Measurements from ENCODE around the gene TRAF4. TPM values are rescaled to one million over a fixed set of nuclear protein-coding genes. Genes with fewer than 3 reads are reported as not detected.

The TRAF4 gene
- total RNA-seq, 1 experiment from 2014 or later, result 127 TPM

- no TSS peak for BruUV-seq (replicated peaks)
- Histone ChIP-seq H3K9ac (ENCODE audit: low read length) (no peak overlapping the region), H2AFZ (ENCODE audit: low read depth, low read length, poor library complexity, severe bottlenecking) (no peak overlapping the region), H3K4me1 (ENCODE audit: control insufficient read depth in 1 of 2, insufficient read depth in 2 of 2, low read length in 2 of 2) (no peaks in the 10 kb centered on the region), H3K79me2 (ENCODE audit: insufficient read depth, low read length) (peaks cover 69% of the 10 kb centered on the region), H3K27me3 (ENCODE audit: insufficient read depth, low read length) (no peaks in the 10 kb centered on the region), H3K4me2 (ENCODE audit: low read length) (no peak overlapping the region), H3K36me3 (ENCODE audit: control insufficient read depth in 1 of 2, insufficient read depth in 2 of 2, low read length in 2 of 2) (no peaks in the 10 kb centered on the region), H3K4me3 (replicated peaks in 1 of 2; ENCODE audit: low read depth in 1 of 2, low read length in 2 of 2) (no peak overlapping the region), H4K20me1 (ENCODE audit: insufficient read depth) (0 out of 2 replicates have a peak, but pooled peaks cover 3% of the 10 kb centered on the region), H3K27ac (ENCODE audit: low read depth, low read length) (no peak overlapping the region), H3K9me2 (ENCODE audit: insufficient read depth) (no peaks in the 10 kb centered on the region), H3K9me3 (ENCODE audit: control insufficient read depth in 1 of 2, insufficient read depth in 1 of 2, low read depth in 1 of 2, low read length in 2 of 2) (no peaks in the 10 kb centered on the region)
- DNase-seq (ENCODE audit: low read depth, low spot score), result no peak
- CTCF ChIA-PET, result no interaction called here
- TF ChIP-seq CTCF (IDR thresholded peaks at IDR 0.05 in 2 of 3, conservative IDR thresholded peaks at IDR 0.05 in 1 of 3; ENCODE audit: borderline replicate concordance in 1 of 3, insufficient read depth in 1 of 3, low read depth in 2 of 3, low read length in 2 of 3), result no peak
- no peak for TF ChIP-seq JUND (IDR thresholded peaks at IDR 0.05)
- TF ChIP-seq CEBPB (IDR thresholded peaks at IDR 0.05; ENCODE audit: low read depth), result no peak
- no peak for TF ChIP-seq REST (IDR thresholded peaks at IDR 0.05; ENCODE audit: low read depth)
- TF ChIP-seq YY1 (IDR thresholded peaks at IDR 0.05; ENCODE audit: extremely low read depth, insufficient replicate concordance, low read depth, low read length), result no peak
- no peak for TF ChIP-seq ELF1 (IDR thresholded peaks at IDR 0.05; ENCODE audit: borderline replicate concordance, low read depth)
- TF ChIP-seq ZFX (IDR thresholded peaks at IDR 0.05), result no peak
- no peak for TF ChIP-seq EGR1 (IDR thresholded peaks at IDR 0.05; ENCODE audit: low read depth)
- TF ChIP-seq SIN3A (IDR thresholded peaks at IDR 0.05; ENCODE audit: low read depth), result no peak
- no peak for TF ChIP-seq ZBTB33 (IDR thresholded peaks at IDR 0.05; ENCODE audit: extremely low read depth, insufficient replicate concordance, low read length)
- POLR2A ChIA-PET, result no interaction called here
- RAD21 ChIA-PET (ENCODE audit: low non-redundant PET in 1 of 2, low total read pairs in 2 of 2, uncharacterized antibody in 2 of 2, unreplicated experiment in 2 of 2), result no interaction called here
- intact Hi-C loops (cut with micrococcal nuclease), result no loop called here
- ATAC-seq, result no peak
Observed at GRCh38 chr17:28796062-28796461, 52.3 kb downstream of the TRAF4 start.

Other genes with a start within 250 kb of the TRAF4 start
- not detected for gene FOXN1, start 237.7 kb upstream of the TRAF4 start, total RNA-seq (2021; ENCODE audit: unreplicated experiment)
- gene UNC119, start 191.4 kb upstream of the TRAF4 start, total RNA-seq (2021; ENCODE audit: unreplicated experiment), result 43.2 TPM
- gene PIGS, start 172.5 kb upstream of the TRAF4 start, total RNA-seq (2021; ENCODE audit: unreplicated experiment), result 45.8 TPM
- 82.8 TPM for gene ALDOC, start 167.1 kb upstream of the TRAF4 start, total RNA-seq (2021; ENCODE audit: unreplicated experiment)
- 94.9 TPM for gene SPAG5, start 145.0 kb upstream of the TRAF4 start, total RNA-seq (2021; ENCODE audit: unreplicated experiment)
- gene RSKR, start 129.8 kb upstream of the TRAF4 start, total RNA-seq (2021; ENCODE audit: unreplicated experiment), result 18.9 TPM
- 140 TPM for gene BLTP2, start 98.9 kb upstream of the TRAF4 start, total RNA-seq (2021; ENCODE audit: unreplicated experiment)
- 41.3 TPM for gene SDF2, start 82.1 kb upstream of the TRAF4 start, total RNA-seq (2021; ENCODE audit: unreplicated experiment)
- 62.1 TPM for gene SUPT6H, start 81.8 kb upstream of the TRAF4 start, total RNA-seq (2021; ENCODE audit: unreplicated experiment)
- gene PROCA1, start 32.1 kb upstream of the TRAF4 start, total RNA-seq (2021; ENCODE audit: unreplicated experiment), result 0.96 TPM
- 0.59 TPM for gene RAB34, start 26.1 kb upstream of the TRAF4 start, total RNA-seq (2021; ENCODE audit: unreplicated experiment)
- 2,087 TPM for gene RPL23A, start 24.0 kb upstream of the TRAF4 start, total RNA-seq (2021; ENCODE audit: unreplicated experiment)
- gene TLCD1, start 17.8 kb upstream of the TRAF4 start, total RNA-seq (2021; ENCODE audit: unreplicated experiment), result 28.3 TPM
- gene NEK8, start 15.2 kb upstream of the TRAF4 start, total RNA-seq (2021; ENCODE audit: unreplicated experiment), result 7.0 TPM
- gene FAM222B, start 98.8 kb downstream of the TRAF4 start, total RNA-seq (2021; ENCODE audit: unreplicated experiment), result 22.7 TPM
- 52.0 TPM for gene ERAL1, start 111.0 kb downstream of the TRAF4 start, total RNA-seq (2021; ENCODE audit: unreplicated experiment)
- 98.1 TPM for gene FLOT2, start 153.7 kb downstream of the TRAF4 start, total RNA-seq (2021; ENCODE audit: unreplicated experiment)
- gene DHRS13, start 159.1 kb downstream of the TRAF4 start, total RNA-seq (2021; ENCODE audit: unreplicated experiment), result 13.5 TPM
- 35.7 TPM for gene PHF12, start 207.5 kb downstream of the TRAF4 start, total RNA-seq (2021; ENCODE audit: unreplicated experiment)

Data from HCT116 (cell line).